ENCODE data around the gene GPM6B. TPM values are rescaled to one million over a fixed set of nuclear protein-coding genes. Genes with fewer than 3 reads are reported as not detected.

Gene GPM6B
- total RNA-seq, 2 experiments from 2014 or later: not detected

DNA sequence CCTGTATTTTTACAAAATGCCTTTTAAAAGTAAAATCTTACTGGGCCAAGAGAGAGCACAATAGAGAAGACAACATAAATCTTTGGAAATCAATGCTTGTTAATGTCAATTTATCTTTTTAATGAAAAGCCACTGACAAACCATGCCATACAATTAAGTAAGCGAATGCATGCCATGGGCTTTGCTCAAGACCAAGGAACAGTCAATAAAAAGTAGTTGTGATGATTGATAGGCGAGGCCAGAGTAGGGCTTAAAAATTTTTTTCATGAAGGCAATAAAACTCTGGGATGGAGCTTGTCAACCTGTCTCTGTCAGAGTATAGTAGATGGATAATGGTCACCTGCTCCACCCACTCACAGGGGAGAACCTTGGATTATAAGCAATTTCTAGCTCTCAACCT lies 17.5 kb upstream of the GPM6B start:
- Mint-ChIP-seq H3K27me3 (peaks cover 1% of the 10 kb centered on the region), H3K4me1 (ENCODE audit: low read depth) (no peaks in the 10 kb centered on the region), H3K27ac (no peak overlapping the region), H3K4me3 (no peak overlapping the region), H3K9me3 (no peaks in the 10 kb centered on the region), H3K36me3 (ENCODE audit: low read depth) (no peaks in the 10 kb centered on the region)
- TF ChIP-seq, protein P1, sequence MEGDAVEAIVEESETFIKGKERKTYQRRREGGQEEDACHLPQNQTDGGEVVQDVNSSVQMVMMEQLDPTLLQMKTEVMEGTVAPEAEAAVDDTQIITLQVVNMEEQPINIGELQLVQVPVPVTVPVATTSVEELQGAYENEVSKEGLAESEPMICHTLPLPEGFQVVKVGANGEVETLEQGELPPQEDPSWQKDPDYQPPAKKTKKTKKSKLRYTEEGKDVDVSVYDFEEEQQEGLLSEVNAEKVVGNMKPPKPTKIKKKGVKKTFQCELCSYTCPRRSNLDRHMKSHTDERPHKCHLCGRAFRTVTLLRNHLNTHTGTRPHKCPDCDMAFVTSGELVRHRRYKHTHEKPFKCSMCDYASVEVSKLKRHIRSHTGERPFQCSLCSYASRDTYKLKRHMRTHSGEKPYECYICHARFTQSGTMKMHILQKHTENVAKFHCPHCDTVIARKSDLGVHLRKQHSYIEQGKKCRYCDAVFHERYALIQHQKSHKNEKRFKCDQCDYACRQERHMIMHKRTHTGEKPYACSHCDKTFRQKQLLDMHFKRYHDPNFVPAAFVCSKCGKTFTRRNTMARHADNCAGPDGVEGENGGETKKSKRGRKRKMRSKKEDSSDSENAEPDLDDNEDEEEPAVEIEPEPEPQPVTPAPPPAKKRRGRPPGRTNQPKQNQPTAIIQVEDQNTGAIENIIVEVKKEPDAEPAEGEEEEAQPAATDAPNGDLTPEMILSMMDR (IDR thresholded peaks at IDR 0.05): no peak
- intact Hi-C loops (cut with micrococcal nuclease): no loop called here
- CTCF ChIA-PET: no interaction called here
- ATAC-seq (no peak), DNase-seq (no peak)
- POLR2A ChIA-PET: interaction anchor here (0.6 kb wide), 1 partner anchor 107 kb away, joined by 3 read pairs; no protein-coding TSS in a partner anchor

GRCh38 chrX:13829983-13830382 lies 13.1 kb upstream of the GPM6B start:
- H3K9me3 Mint-ChIP-seq: no peaks in the 10 kb centered on the region
- no peak for DNase-seq
- POLR2A ChIA-PET: no interaction called here
- TF ChIP-seq, protein P1 (IDR thresholded peaks at IDR 0.05): no peak
- CTCF ChIA-PET: no interaction called here
- no peaks in the 10 kb centered on the region for H3K27me3 Mint-ChIP-seq
- no peak overlapping the region for H3K27ac Mint-ChIP-seq
- H3K4me3 Mint-ChIP-seq: no peak overlapping the region
- intact Hi-C loops (cut with micrococcal nuclease): no loop called here
- no peak for ATAC-seq
- no peaks in the 10 kb centered on the region for H3K4me1 Mint-ChIP-seq (ENCODE audit: low read depth)
- no peaks in the 10 kb centered on the region for H3K36me3 Mint-ChIP-seq (ENCODE audit: low read depth)

- intact Hi-C loops (cut with micrococcal nuclease): no loop called here
- ATAC-seq (no peak), DNase-seq (no peak)
- ChIA-PET CTCF (no interaction called here), POLR2A (no interaction called here)
- Mint-ChIP-seq H3K4me3 (no peak overlapping the region), H3K9me3 (no peaks in the 10 kb centered on the region), H3K4me1 (ENCODE audit: low read depth) (no peaks in the 10 kb centered on the region), H3K36me3 (ENCODE audit: low read depth) (no peaks in the 10 kb centered on the region), H3K27me3 (no peaks in the 10 kb centered on the region), H3K27ac (no peak overlapping the region)
- TF ChIP-seq, protein P1 (IDR thresholded peaks at IDR 0.05): no peak
Observed at GRCh38 chrX:13828392-13828791, 11.5 kb upstream of the GPM6B start.

DNA sequence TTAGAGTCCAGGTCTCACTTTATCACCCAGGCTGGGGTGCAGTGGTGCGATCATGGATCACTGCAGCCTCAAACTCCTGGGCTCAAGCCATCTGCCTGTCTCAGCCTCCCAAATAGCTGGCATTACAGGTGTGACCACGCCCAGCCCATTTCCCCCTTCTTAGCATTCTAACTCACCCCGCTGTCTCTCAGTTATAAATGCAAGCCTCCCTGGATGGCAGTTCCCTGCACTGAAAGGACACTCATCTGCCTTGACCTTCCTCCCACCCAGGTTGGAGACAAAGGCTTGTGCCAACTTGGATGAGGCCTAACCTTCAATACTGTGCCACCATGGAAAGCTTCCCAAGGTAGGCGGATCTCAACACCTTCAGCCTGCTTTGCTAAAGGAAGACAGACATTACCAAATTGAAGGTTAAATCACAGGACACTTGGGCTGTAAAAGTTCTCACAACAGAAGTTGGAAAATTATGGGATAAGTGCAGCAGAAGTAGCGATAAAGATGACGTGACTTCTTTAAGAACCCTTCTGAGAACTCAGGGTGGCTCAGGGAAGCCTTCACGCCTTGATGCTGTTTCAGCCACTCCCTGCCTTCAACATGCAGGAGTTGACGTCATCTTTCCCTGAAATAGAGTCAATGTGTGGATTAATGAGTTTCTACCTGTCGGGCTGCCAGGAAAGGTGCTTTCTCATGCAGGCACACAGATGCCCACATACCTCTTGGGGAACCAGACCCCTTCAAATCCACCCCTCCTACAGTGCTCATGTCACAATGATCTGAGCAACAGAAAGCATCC lies 10.6 kb upstream of the GPM6B start:
- no peak overlapping the region for H3K27ac Mint-ChIP-seq
- POLR2A ChIA-PET: no interaction called here

GRCh38 chrX:13826770-13827169 lies 9.9 kb upstream of the GPM6B start:
- Mint-ChIP-seq H3K4me3 (no peak overlapping the region), H3K27me3 (no peaks in the 10 kb centered on the region), H3K9me3 (no peaks in the 10 kb centered on the region), H3K27ac (no peak overlapping the region), H3K4me1 (ENCODE audit: low read depth) (no peaks in the 10 kb centered on the region), H3K36me3 (ENCODE audit: low read depth) (no peaks in the 10 kb centered on the region)
- DNase-seq (no peak), ATAC-seq (no peak)
- CTCF ChIA-PET: no interaction called here
- TF ChIP-seq, protein P1 (IDR thresholded peaks at IDR 0.05): no peak
- intact Hi-C loops (cut with micrococcal nuclease): no loop called here
- POLR2A ChIA-PET: no interaction called here

More for the DNA sequence above, 10.6 kb upstream of the GPM6B start:
- Mint-ChIP-seq H3K27me3 (no peaks in the 10 kb centered on the region), H3K36me3 (ENCODE audit: low read depth) (no peaks in the 10 kb centered on the region), H3K9me3 (no peaks in the 10 kb centered on the region), H3K4me1 (ENCODE audit: low read depth) (no peaks in the 10 kb centered on the region), H3K4me3 (no peak overlapping the region)
- CTCF ChIA-PET: no interaction called here
- TF ChIP-seq, protein P1 (IDR thresholded peaks at IDR 0.05): no peak
- intact Hi-C loops (cut with micrococcal nuclease): no loop called here
- ATAC-seq (no peak), DNase-seq (no peak)

All from activated CD8-positive, alpha-beta T cell treated with anti-CD3 and anti-CD28 coated beads for 36 hours (primary cell).